Fibroblast of the conjunctiva (primary cell): ENCODE results near the gene MARCHF10.
A peak's percentile ranks its signal among the peaks of the same experiment; 100 is the strongest.
"Not testable (repeated sequence)": the region's sequence is repeated elsewhere in the genome, so short reads cannot be mapped to it uniquely, and the experiment has no call there.

Experiments
- DNase-seq: peaks from one replicate; pipeline ENCODE4 v3.0.0-alpha.2; 2010; ENCODE audit warnings: low read depth

Gene MARCHF10

GRCh38 chr17:62807812-62808575 lies at the start of gene MARCHF10:
Gene MARCHF10, minus strand, starts transcription at chr17:62808314. Its CDS starts 6,579 bp downstream, at chr17:62801735.
- no peak for DNase-seq

GRCh38 chr17:62857526-62857925 lies 49.4 kb upstream of the MARCHF10 start:
- DNase-seq: no peak

- DNase-seq: no peak
Observed at GRCh38 chr17:62856594-62856993, 48.5 kb upstream of the MARCHF10 start.

GRCh38 chr17:62855156-62855555 lies 47.0 kb upstream of the MARCHF10 start:
- no peak for DNase-seq

- no peak for DNase-seq
Observed at GRCh38 chr17:62854098-62854680, 46.1 kb upstream of the MARCHF10 start.

GRCh38 chr17:62852195-62852594 lies 44.1 kb upstream of the MARCHF10 start:
- no peak for DNase-seq

GRCh38 chr17:62849591-62850415 lies 41.7 kb upstream of the MARCHF10 start:
- DNase-seq: not testable (repeated sequence)

GRCh38 chr17:62848334-62848733 lies 40.2 kb upstream of the MARCHF10 start:
- DNase-seq: no peak

GRCh38 chr17:62847426-62847825 lies 39.3 kb upstream of the MARCHF10 start:
- DNase-seq: no peak

- DNase-seq: no peak
Observed at GRCh38 chr17:62840871-62841270, 32.8 kb upstream of the MARCHF10 start.

GRCh38 chr17:62833816-62834215 lies 25.7 kb upstream of the MARCHF10 start:
- DNase-seq: not testable (repeated sequence)

- no peak for DNase-seq
Observed at GRCh38 chr17:62832405-62832804, 24.3 kb upstream of the MARCHF10 start.

- not testable (repeated sequence) for DNase-seq
Observed at GRCh38 chr17:62831066-62831465, 23.0 kb upstream of the MARCHF10 start.

- DNase-seq: no peak
Observed at GRCh38 chr17:62827746-62828485, 19.8 kb upstream of the MARCHF10 start.

- DNase-seq: no peak
Observed at GRCh38 chr17:62826956-62827355, 18.8 kb upstream of the MARCHF10 start.

GRCh38 chr17:62825182-62825581 lies 17.1 kb upstream of the MARCHF10 start:
- no peak for DNase-seq

- DNase-seq: peak; percentile 71
Observed at GRCh38 chr17:62824290-62825131, 16.4 kb upstream of the MARCHF10 start.

GRCh38 chr17:62823111-62823893 lies 15.2 kb upstream of the MARCHF10 start:
- no peak for DNase-seq

- no peak for DNase-seq
Observed at GRCh38 chr17:62822080-62822904, 14.2 kb upstream of the MARCHF10 start.
